ENCODE results near the gene DYNLT1. TPM values are rescaled to one million over a fixed set of nuclear protein-coding genes. Genes with fewer than 3 reads are reported as not detected.

Gene DYNLT1
- total and polyA plus RNA-seq, 2 of the 4 experiments (the other 2 are of a cell fraction), result 235 to 349 TPM

Small RNAs within 50 kb of the gene (microRNA-seq; reads per million reads assigned to microRNA genes)
- 0 reads per million in 2 experiments for gene MIR7161 (ENCODE audit: insufficient read depth in 1 of 2, insufficient read length in 1 of 2, unreplicated experiment in 1 of 2)

Small RNAs within 50 kb of the gene (small RNA-seq; reads per million reads assigned to genes)
- gene MIR7161, result 0 reads per million in 5 experiments

Other genes starting within 250 kb of the DYNLT1 start
- 27.8 and 40.0 TPM in 2 replicates for gene TMEM181, start 84.7 kb downstream of the DYNLT1 start, total RNA-seq (2012; rRNA removed)
- 16.8 and 22.8 TPM in 2 replicates for gene TMEM181, start 84.7 kb downstream of the DYNLT1 start, polyA plus RNA-seq (2012; rRNA removed)
- gene SYTL3, start 5.3 kb upstream of the DYNLT1 start, total RNA-seq (2012; rRNA removed), result 3.6 and 4.3 TPM in 2 replicates
- gene SYTL3, start 5.3 kb upstream of the DYNLT1 start, polyA plus RNA-seq (2012; rRNA removed), result 2.8 and 2.9 TPM in 2 replicates
- gene EZR, start 174.6 kb upstream of the DYNLT1 start, total RNA-seq (2012; rRNA removed), result 145 and 179 TPM in 2 replicates
- 83.8 and 87.6 TPM in 2 replicates for gene EZR, start 174.6 kb upstream of the DYNLT1 start, polyA plus RNA-seq (2012; rRNA removed)

Measured in IMR-90 (cell line).